Cardiac muscle cell (in vitro differentiated cells and primary cell): Measurements from ENCODE around the gene FOXB1. TPM values are rescaled to one million over a fixed set of nuclear protein-coding genes. Genes with fewer than 3 reads are reported as not detected.

Experiments used
- DNase-seq, 2 donors: peaks; one replicate each; pipeline versions ENCODE4 v3.0.0 to v3.0.0-alpha.2; 2010 to 2017; ENCODE audit warnings: low read depth in 1 of 2, low spot score in 1 of 2
- H3K27ac ChIP-seq: fragments of 200-600 bp; sonication (generic); 2 replicates; pipeline ENCODE4 v1.5.1; 2016
- H3K27me3 ChIP-seq: fragments of 200-600 bp; sonication (generic); 2 replicates; pipeline ENCODE4 v1.6.0; 2016; ENCODE audit warnings: control low read depth
- H3K36me3 ChIP-seq: fragments of 200-600 bp; sonication (generic); 2 replicates; pipeline ENCODE4 v1.5.1; 2016; ENCODE audit warnings: control low read depth
- H3K4me1 ChIP-seq: fragments of 200-600 bp; sonication (generic); 2 replicates; pipeline ENCODE4 v1.8.1; 2017; ENCODE audit warnings: low read depth, mild to moderate bottlenecking, mixed run types
- H3K4me3 ChIP-seq: fragments of 200-600 bp; sonication (generic); 2 replicates; pipeline ENCODE4 v1.5.1; 2016; ENCODE audit warnings: mild to moderate bottlenecking
- H3K9me3 ChIP-seq: fragments of 200-600 bp; sonication (generic); 2 replicates; pipeline ENCODE4 v1.5.1; 2017; ENCODE audit warnings: low read depth, mild to moderate bottlenecking, control low read depth
- polyA plus RNA-seq: library from polyadenylated mRNA; unstranded; fragments of >200 nt; fragmentation: Nextera tagmentation; extraction: Ambion mirVana; gene quantifications from 2 replicates; pipeline ENCODE4 v1.2.1, GENCODE V29; 2016
- total RNA-seq: library from RNA; depleted of rRNA; stranded (reverse); fragments of >200 nt; gene quantifications from 2 replicates; pipeline ENCODE4 v1.2.3, GENCODE V29; 2016
- TF ChIP-seq, protein P1 (sequence below): IDR thresholded peaks from 2 replicates; pipeline ENCODE4 v1.5.1; 2012; ENCODE audit warnings: low read depth, mild to moderate bottlenecking, low read length

Gene FOXB1
- total and polyA plus RNA-seq, 2 experiments from 2014 or later: not detected

DNA sequence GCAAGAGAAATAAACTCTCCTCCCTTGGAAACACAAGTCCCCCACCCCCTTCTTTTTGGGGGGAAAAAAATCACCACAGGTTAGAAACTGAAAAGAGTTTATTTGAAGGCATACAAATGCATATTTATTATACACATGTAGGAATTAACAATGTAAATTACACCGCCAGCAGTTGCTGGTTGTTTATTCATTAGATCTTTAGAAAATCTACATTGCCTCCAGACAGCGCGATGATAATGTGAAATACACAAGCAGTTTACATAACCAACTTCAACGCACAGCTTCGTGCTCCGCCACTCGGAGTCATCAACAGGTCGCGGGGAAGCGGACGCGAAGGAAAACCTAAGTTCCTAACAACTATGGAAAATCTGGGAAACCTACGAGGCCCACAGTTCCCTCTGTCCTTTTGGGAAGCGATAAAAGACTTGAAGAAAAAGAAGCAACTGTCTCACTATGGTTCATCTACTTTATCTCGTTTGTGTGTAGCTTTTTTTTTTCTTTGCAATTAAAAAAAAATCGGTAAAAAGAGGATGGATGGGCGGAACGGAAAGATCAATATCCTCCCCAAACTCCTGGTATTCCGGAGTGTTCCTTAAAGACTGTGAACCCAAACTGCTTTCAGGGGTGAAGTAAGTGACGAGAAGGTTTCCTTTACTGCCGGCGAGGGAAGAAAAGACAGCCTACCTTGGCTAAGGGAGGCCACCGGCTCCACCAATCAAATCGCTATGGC lies 8.4 kb upstream of the FOXB1 start:
- H3K4me1 ChIP-seq: peaks cover 7% of the 10 kb centered on the region
- no peak overlapping the region for H3K27ac ChIP-seq
- no peaks in the 10 kb centered on the region for H3K9me3 ChIP-seq
- H3K4me3 ChIP-seq: no peak overlapping the region
- DNase-seq: no peak
- peaks cover 99% of the 10 kb centered on the region for H3K27me3 ChIP-seq
- TF ChIP-seq, protein P1, sequence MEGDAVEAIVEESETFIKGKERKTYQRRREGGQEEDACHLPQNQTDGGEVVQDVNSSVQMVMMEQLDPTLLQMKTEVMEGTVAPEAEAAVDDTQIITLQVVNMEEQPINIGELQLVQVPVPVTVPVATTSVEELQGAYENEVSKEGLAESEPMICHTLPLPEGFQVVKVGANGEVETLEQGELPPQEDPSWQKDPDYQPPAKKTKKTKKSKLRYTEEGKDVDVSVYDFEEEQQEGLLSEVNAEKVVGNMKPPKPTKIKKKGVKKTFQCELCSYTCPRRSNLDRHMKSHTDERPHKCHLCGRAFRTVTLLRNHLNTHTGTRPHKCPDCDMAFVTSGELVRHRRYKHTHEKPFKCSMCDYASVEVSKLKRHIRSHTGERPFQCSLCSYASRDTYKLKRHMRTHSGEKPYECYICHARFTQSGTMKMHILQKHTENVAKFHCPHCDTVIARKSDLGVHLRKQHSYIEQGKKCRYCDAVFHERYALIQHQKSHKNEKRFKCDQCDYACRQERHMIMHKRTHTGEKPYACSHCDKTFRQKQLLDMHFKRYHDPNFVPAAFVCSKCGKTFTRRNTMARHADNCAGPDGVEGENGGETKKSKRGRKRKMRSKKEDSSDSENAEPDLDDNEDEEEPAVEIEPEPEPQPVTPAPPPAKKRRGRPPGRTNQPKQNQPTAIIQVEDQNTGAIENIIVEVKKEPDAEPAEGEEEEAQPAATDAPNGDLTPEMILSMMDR: no peak
- H3K36me3 ChIP-seq: no peaks in the 10 kb centered on the region

DNA sequence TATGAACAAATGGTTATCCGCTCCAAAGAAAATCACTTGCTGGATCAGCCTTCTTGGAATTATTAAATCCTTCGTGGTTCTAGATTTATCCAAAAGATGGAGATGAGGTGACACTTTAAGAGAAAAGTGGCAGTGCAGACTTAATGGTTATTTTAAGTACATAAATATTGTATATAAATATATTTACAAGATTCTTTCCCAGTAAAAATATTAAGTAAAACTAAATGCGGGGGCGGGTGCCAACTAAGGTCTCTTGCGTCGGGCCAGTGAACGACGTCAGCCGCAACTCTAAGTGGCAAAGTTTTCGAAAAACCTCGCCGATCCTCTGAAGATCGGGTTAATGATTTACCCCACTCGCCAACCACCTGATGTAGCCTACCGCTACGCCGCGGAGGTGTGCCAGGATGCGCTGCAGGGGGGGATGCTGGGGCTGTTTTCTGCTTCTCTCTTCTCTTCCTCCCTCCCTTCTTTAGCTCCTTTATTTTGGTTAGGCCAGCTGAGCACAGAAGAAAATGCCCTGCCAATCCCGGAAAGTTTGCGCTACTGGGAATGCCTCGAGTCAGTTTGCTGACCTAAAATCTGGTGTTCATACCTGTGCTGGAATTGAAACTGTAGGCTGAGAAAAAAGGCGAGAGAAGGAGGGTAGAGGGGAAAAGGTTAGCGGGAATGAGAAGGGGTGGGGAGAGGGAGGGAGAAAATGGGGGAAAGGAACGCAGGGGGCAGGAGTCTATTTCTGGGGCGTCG lies 7.6 kb upstream of the FOXB1 start:
- TF ChIP-seq, protein P1: no peak
- H3K27me3 ChIP-seq: peaks cover 99% of the 10 kb centered on the region
- no peaks in the 10 kb centered on the region for H3K9me3 ChIP-seq
- H3K4me3 ChIP-seq: no peak overlapping the region
- H3K36me3 ChIP-seq: no peaks in the 10 kb centered on the region
- H3K27ac ChIP-seq: no peak overlapping the region
- DNase-seq: no peak
- H3K4me1 ChIP-seq: peaks cover 7% of the 10 kb centered on the region

GRCh38 chr15:59997070-59997701 lies 6.9 kb upstream of the FOXB1 start:
- TF ChIP-seq, protein P1: no peak
- Histone ChIP-seq H3K9me3 (no peaks in the 10 kb centered on the region), H3K4me3 (peak overlapping the region; percentile 5), H3K4me1 (peaks cover 7% of the 10 kb centered on the region), H3K36me3 (no peaks in the 10 kb centered on the region), H3K27ac (no peak overlapping the region), H3K27me3 (peaks cover 100% of the 10 kb centered on the region)
- peak in 1 of 2 donors; percentile 32 for DNase-seq

GRCh38 chr15:59998305-59998949 lies 5.7 kb upstream of the FOXB1 start:
- H3K4me3 ChIP-seq: no peak overlapping the region
- H3K27me3 ChIP-seq: peaks cover 100% of the 10 kb centered on the region
- no peaks in the 10 kb centered on the region for H3K9me3 ChIP-seq
- TF ChIP-seq, protein P1: no peak
- H3K27ac ChIP-seq: no peak overlapping the region
- peaks cover 7% of the 10 kb centered on the region for H3K4me1 ChIP-seq
- H3K36me3 ChIP-seq: no peaks in the 10 kb centered on the region
- DNase-seq: no peak

GRCh38 chr15:59998950-59999611 lies 5.0 kb upstream of the FOXB1 start:
- Histone ChIP-seq H3K27me3 (peaks cover 100% of the 10 kb centered on the region), H3K4me1 (peaks cover 10% of the 10 kb centered on the region), H3K27ac (no peak overlapping the region), H3K9me3 (no peaks in the 10 kb centered on the region), H3K36me3 (no peaks in the 10 kb centered on the region), H3K4me3 (no peak overlapping the region)
- TF ChIP-seq, protein P1: no peak
- no peak for DNase-seq
